DND-41 (cell line): Measurements from ENCODE around the gene ATP6V0C.

ENCODE experiments used
- CTCF ChIP-seq: IDR thresholded peaks from 2 replicates; pipeline ENCODE4 v1.5.1; 2012; ENCODE audit warnings: borderline replicate concordance, low read length, moderate library complexity, mild to moderate bottlenecking; ENCODE audit not compliant: poor library complexity, severe bottlenecking; ENCODE audit errors: extremely low read depth
- EZH2 ChIP-seq: IDR thresholded peaks from 3 replicates; pipeline ENCODE4 v1.6.1; 2012; ENCODE audit warnings: borderline replicate concordance, low read depth, mild to moderate bottlenecking, moderate library complexity, low read length, inconsistent platforms; ENCODE audit not compliant: severe bottlenecking

- no peak for TF ChIP-seq CTCF
- no peak for TF ChIP-seq EZH2
Observed at GRCh38 chr16:2520784-2521531, 7.2 kb downstream of the ATP6V0C start.
